Frontal cortex (tissue), 4 donors: Measurements from ENCODE around the gene CHIC2. TPM values are rescaled to one million over a fixed set of nuclear protein-coding genes. Genes with fewer than 3 reads are reported as not detected.

Experiments
- DNase-seq, 2 donors: peaks; one replicate each; pipeline ENCODE4 v3.0.0; 2012; ENCODE audit warnings: low spot score in 2 of 2
- FAIRE-seq: peaks from 2 replicates; lab custom pipeline; 2012; peaks lifted over from hg19 to GRCh38; lab: Jason Lieb, UNC
- small RNA-seq: library from RNA; depleted of rRNA; stranded (forward); fragments of <200 nt; gene quantifications from one replicate; pipeline ENCODE3, GENCODE V24; 2014
- total RNA-seq: library from RNA; depleted of rRNA; stranded (reverse); fragments of >200 nt; gene quantifications from one replicate; pipeline ENCODE4 v1.2.3, GENCODE V29; 2014
- donor health status: control.
- donor health status: control.
- donor health status: control.

CHIC2 gene
- total RNA-seq, 1 donor from 2014 or later: 49.7 TPM

- DNase-seq (no peak), FAIRE-seq (no peak)
These were observed 101.7 kb downstream of the CHIC2 start for GRCh38 chr4:53962516-53963225.

- no peak for DNase-seq
- FAIRE-seq: no peak
These were observed 103.1 kb downstream of the CHIC2 start for GRCh38 chr4:53961351-53961750.

- DNase-seq (no peak), FAIRE-seq (no peak)
These were observed 103.6 kb downstream of the CHIC2 start for GRCh38 chr4:53960843-53961242.

Small RNA genes within 50 kb of the gene (small RNA-seq; reads per million reads assigned to genes)
- gene AC110792.1 (not detected), gene AC110792.3 (not detected)

Other genes with a start within 250 kb of the CHIC2 start
- 3.3 TPM for gene GSX2, start 35.6 kb upstream of the CHIC2 start, total RNA-seq
- gene PDGFRA, start 164.7 kb upstream of the CHIC2 start, total RNA-seq: 64.0 TPM